Karpas-422 (cell line): ENCODE results near the gene NPM1. TPM values are rescaled to one million over a fixed set of nuclear protein-coding genes. Genes with fewer than 3 reads are reported as not detected.

Experiments
- DNase-seq: peaks from one replicate; pipeline ENCODE4 v3.0.0-alpha.2; 2015
- H2AFZ ChIP-seq: fragments of 200-600 bp; sonication (generic); 2 replicates; pipeline ENCODE4 v1.6.1; 2014; ENCODE audit warnings: antibody characterized with exemption, low read length, mixed read lengths
- H3K27ac ChIP-seq: fragments of 200-600 bp; sonication (generic); 2 replicates; pipeline ENCODE4 v1.5.1; 2014; ENCODE audit warnings: mild to moderate bottlenecking, low read length, moderate library complexity
- H3K27me3 ChIP-seq: fragments of 200-600 bp; sonication (generic); 2 replicates; pipeline ENCODE4 v1.6.1; 2014; ENCODE audit warnings: low read length, mixed read lengths
- H3K36me3 ChIP-seq: fragments of 200-600 bp; sonication (generic); 2 replicates; pipeline ENCODE4 v1.6.1; 2014; ENCODE audit warnings: low read length, mixed read lengths; ENCODE audit not compliant: insufficient read depth
- H3K4me1 ChIP-seq: fragments of 200-600 bp; sonication (generic); 2 replicates; pipeline ENCODE4 v1.6.1; 2014; ENCODE audit warnings: mild to moderate bottlenecking, low read length, mixed read lengths
- H3K4me2 ChIP-seq: fragments of 200-600 bp; sonication (generic); 2 replicates; pipeline ENCODE4 v1.6.1; 2014; ENCODE audit warnings: low read length, low read depth, mild to moderate bottlenecking; ENCODE audit not compliant: poor library complexity, severe bottlenecking
- H3K4me3 ChIP-seq: fragments of 200-600 bp; sonication (generic); 2 replicates; pipeline ENCODE4 v1.5.1; 2014; ENCODE audit warnings: mild to moderate bottlenecking, antibody characterized with exemption, low read length, mixed read lengths
- H3K79me2 ChIP-seq: fragments of 200-600 bp; sonication (generic); 2 replicates; pipeline ENCODE4 v1.6.1; 2014; ENCODE audit warnings: mild to moderate bottlenecking, low read length, mixed read lengths
- H3K9ac ChIP-seq: fragments of 200-600 bp; sonication (generic); 2 replicates; pipeline ENCODE4 v1.6.0; 2014; ENCODE audit warnings: low read length
- H3K9me2 ChIP-seq: fragments of 200-600 bp; sonication (generic), shearing (Covaris generic); replicated peaks from 2 replicates; pipeline ENCODE4 v1.6.0; 2014; ENCODE audit warnings: mild to moderate bottlenecking, low read length, moderate library complexity; ENCODE audit not compliant: insufficient read depth
- H3K9me3 ChIP-seq: fragments of 300-700, 200-600 bp; sonication (generic); 2 replicates; pipeline ENCODE4 v1.6.1; 2014; ENCODE audit warnings: low read length, mixed read lengths
- H4K20me1 ChIP-seq: fragments of 200-600 bp; sonication (generic); 2 replicates; pipeline ENCODE4 v1.6.1; 2014; ENCODE audit warnings: mild to moderate bottlenecking, antibody characterized with exemption, low read length, low read depth; ENCODE audit not compliant: insufficient read depth
- total RNA-seq: library from RNA; depleted of rRNA; stranded (reverse); fragments of >200 nt; shearing (Covaris generic); gene quantifications from 2 replicates; pipeline ENCODE4 v1.2.3, GENCODE V29; 2014; ENCODE audit warnings: low replicate concordance; rRNA removed

The NPM1 gene
- total RNA-seq: 1,235 and 1,970 TPM in 2 replicates

DNA sequence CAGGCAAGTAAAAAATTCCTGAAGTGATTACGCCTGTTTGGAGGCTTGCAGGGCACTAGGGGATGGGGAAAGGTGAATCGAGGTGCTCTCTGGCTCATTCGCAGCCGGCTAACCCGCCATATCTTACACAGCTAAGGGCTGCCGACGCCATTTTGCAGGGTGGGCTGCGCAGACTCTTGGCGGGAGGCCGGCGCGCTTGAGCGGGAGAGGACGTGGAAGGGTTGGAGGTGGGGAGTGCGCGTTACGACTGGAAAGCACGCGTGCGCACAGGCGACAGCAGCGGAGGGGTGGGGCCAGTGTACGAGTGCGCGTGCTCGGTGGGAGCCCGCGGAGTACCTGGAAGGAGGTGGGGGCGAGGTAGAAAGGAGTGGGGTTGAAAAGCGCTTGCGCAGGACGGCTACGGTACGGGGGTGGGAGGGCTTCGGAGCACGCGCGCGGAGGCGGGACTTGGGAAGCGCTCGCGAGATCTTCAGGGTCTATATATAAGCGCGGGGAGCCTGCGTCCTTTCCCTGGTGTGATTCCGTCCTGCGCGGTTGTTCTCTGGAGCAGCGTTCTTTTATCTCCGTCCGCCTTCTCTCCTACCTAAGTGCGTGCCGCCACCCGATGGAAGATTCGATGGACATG, at the start of gene NPM1:
Gene NPM1 (plus strand): TSS at position 505 of the 625 bp plus-strand sequence. CDS start 100 bp downstream, at position 605.
- H4K20me1 ChIP-seq: peaks cover 48% of the 10 kb centered on the region
- peaks cover 42% of the 10 kb centered on the region for H3K4me1 ChIP-seq
- peak within 1 kb of the TSS; percentile 96 for H2AFZ ChIP-seq
- peaks cover 45% of the 10 kb centered on the region for H3K36me3 ChIP-seq
- H3K9ac ChIP-seq: peak within 1 kb of the TSS; percentile 99
- H3K27ac ChIP-seq: peak within 1 kb of the TSS; percentile 80
- DNase-seq: peak; percentile 100
- no peaks in the 10 kb centered on the region for H3K9me2 ChIP-seq
- peak within 1 kb of the TSS; percentile 98 for H3K4me3 ChIP-seq
- H3K4me2 ChIP-seq: peak within 1 kb of the TSS; percentile 95
- H3K79me2 ChIP-seq: peaks cover 53% of the 10 kb centered on the region
- no peaks in the 10 kb centered on the region for H3K9me3 ChIP-seq
- no peaks in the 10 kb centered on the region for H3K27me3 ChIP-seq

GRCh38 chr5:171340042-171340441, 47.6 kb upstream of the NPM1 start:
- Histone ChIP-seq H3K9me2 (no peaks in the 10 kb centered on the region), H3K27me3 (no peaks in the 10 kb centered on the region), H3K36me3 (no peaks in the 10 kb centered on the region), H4K20me1 (no peaks in the 10 kb centered on the region), H3K9me3 (no peaks in the 10 kb centered on the region), H3K4me3 (no peak overlapping the region), H2AFZ (no peak overlapping the region), H3K27ac (no peak overlapping the region), H3K4me1 (no peaks in the 10 kb centered on the region), H3K79me2 (no peaks in the 10 kb centered on the region), H3K9ac (no peak overlapping the region), H3K4me2 (no peak overlapping the region)
- DNase-seq: no peak

GRCh38 chr5:171340491-171340890, 47.2 kb upstream of the NPM1 start:
- Histone ChIP-seq H3K36me3 (no peaks in the 10 kb centered on the region), H2AFZ (no peak overlapping the region), H3K9me3 (no peaks in the 10 kb centered on the region), H3K4me2 (no peak overlapping the region), H3K4me3 (no peak overlapping the region), H3K4me1 (no peaks in the 10 kb centered on the region), H3K79me2 (no peaks in the 10 kb centered on the region), H4K20me1 (no peaks in the 10 kb centered on the region), H3K9me2 (no peaks in the 10 kb centered on the region), H3K27ac (no peak overlapping the region), H3K9ac (no peak overlapping the region), H3K27me3 (no peaks in the 10 kb centered on the region)
- DNase-seq: no peak

GRCh38 chr5:171342362-171343111, 45.1 kb upstream of the NPM1 start:
- Histone ChIP-seq H3K9ac (no peak overlapping the region), H4K20me1 (no peaks in the 10 kb centered on the region), H3K4me3 (no peak overlapping the region), H3K36me3 (no peaks in the 10 kb centered on the region), H2AFZ (no peak overlapping the region), H3K9me2 (no peaks in the 10 kb centered on the region), H3K27me3 (no peaks in the 10 kb centered on the region), H3K4me2 (no peak overlapping the region), H3K79me2 (no peaks in the 10 kb centered on the region), H3K9me3 (no peaks in the 10 kb centered on the region), H3K27ac (no peak overlapping the region), H3K4me1 (no peaks in the 10 kb centered on the region)
- DNase-seq: peak; percentile 84

DNA sequence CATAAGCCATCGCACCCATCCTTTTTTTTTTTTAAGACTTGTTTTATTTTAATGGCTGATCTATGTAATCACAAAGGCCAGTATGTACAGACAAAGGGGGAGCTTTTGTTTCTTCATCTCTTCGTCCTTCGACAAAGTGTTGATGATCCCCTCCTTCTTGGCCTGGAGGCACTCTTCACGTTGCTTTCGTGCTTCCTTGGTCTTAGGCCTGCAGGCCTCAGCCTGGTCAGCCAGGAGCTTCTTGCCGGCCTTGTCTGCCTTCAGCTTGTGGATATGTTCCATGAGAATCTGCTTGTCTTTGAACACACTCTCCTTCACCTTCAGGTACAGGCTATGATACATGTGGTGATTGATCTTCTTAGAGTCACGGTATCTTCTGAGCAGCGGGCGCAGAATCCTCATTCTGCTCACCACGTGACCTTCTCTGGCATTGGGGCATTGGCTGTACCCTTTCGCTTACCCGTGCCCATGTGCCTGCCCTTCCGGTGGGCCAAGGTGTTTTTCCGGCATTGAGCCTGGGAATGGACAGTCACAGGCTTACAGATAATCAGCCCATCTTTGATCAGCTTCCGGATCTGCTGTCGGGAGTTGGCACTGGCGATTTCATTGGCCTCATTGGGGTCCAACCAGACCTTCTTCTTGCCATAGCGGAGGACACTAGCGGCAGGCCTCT, 42.6 kb upstream of the NPM1 start:
- DNase-seq: no peak
- no peak overlapping the region for H3K27ac ChIP-seq
- no peak overlapping the region for H3K9ac ChIP-seq
- H3K4me2 ChIP-seq: no peak overlapping the region
- no peaks in the 10 kb centered on the region for H3K9me2 ChIP-seq
- no peaks in the 10 kb centered on the region for H3K9me3 ChIP-seq
- H3K4me1 ChIP-seq: no peaks in the 10 kb centered on the region
- no peaks in the 10 kb centered on the region for H4K20me1 ChIP-seq
- no peaks in the 10 kb centered on the region for H3K36me3 ChIP-seq
- H2AFZ ChIP-seq: no peak overlapping the region
- no peaks in the 10 kb centered on the region for H3K27me3 ChIP-seq
- no peak overlapping the region for H3K4me3 ChIP-seq
- no peaks in the 10 kb centered on the region for H3K79me2 ChIP-seq

DNA sequence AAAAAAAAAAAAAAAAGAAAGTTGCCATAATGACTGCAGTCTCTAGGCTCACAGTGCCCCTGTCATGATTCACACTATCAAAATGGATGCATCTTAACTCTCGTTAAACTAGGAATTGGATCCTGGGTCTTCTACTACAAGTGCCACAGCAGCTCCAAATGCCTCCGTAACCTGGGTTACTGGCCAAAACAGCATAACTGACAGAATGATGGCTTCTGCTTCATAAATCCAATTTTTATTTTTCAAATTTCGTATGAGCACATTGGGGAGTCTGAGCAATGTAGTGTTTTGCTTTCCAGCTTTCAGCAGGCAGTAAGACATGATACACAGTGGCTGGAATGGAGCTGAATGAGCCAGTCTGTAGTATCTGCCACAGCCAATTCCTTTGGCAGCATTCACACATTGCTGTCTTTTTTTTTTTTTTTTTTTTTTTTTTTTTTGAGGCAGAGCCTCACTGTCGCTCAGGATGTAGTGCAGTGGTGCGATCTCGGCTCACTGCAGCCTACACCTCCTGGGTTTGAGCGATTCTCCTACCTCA, 36.0 kb upstream of the NPM1 start:
- Histone ChIP-seq H3K9ac (no peak overlapping the region), H3K4me2 (no peak overlapping the region), H3K9me3 (no peaks in the 10 kb centered on the region), H3K4me1 (no peaks in the 10 kb centered on the region), H3K4me3 (no peak overlapping the region), H3K79me2 (no peaks in the 10 kb centered on the region), H3K36me3 (no peaks in the 10 kb centered on the region), H2AFZ (no peak overlapping the region), H3K27ac (no peak overlapping the region), H3K27me3 (no peaks in the 10 kb centered on the region), H4K20me1 (no peaks in the 10 kb centered on the region), H3K9me2 (no peaks in the 10 kb centered on the region)
- DNase-seq: no peak

- H4K20me1 ChIP-seq: no peaks in the 10 kb centered on the region
- H3K79me2 ChIP-seq: no peaks in the 10 kb centered on the region
- no peak for DNase-seq
- no peaks in the 10 kb centered on the region for H3K9me3 ChIP-seq
- no peak overlapping the region for H3K4me2 ChIP-seq
- H3K36me3 ChIP-seq: no peaks in the 10 kb centered on the region
- H3K27me3 ChIP-seq: no peaks in the 10 kb centered on the region
- no peak overlapping the region for H3K27ac ChIP-seq
- H3K9me2 ChIP-seq: no peaks in the 10 kb centered on the region
- no peaks in the 10 kb centered on the region for H3K4me1 ChIP-seq
- H2AFZ ChIP-seq: no peak overlapping the region
- H3K4me3 ChIP-seq: no peak overlapping the region
- H3K9ac ChIP-seq: no peak overlapping the region
Observed at GRCh38 chr5:171355302-171355724, 32.3 kb upstream of the NPM1 start.

DNA sequence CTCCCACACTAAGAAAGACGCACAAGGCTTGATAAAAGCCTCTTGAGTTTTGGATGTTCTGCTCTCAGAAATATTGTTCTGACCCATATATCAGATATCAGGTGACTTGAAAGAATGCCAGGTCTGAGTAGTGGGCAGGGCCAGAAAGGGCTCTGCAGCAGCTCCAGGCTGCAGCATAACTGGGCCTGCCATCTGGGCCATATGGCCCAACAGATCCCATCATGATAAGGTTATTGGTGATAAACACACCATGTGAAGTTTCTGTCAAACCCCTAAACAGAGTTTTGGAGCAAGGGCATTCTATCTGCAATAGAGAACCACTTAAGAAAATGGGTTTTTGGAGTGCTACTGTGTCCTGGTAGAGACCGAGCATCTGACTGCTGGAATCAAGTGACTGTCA, 29.8 kb upstream of the NPM1 start:
- H3K4me1 ChIP-seq: no peaks in the 10 kb centered on the region
- no peak overlapping the region for H3K4me2 ChIP-seq
- H3K9ac ChIP-seq: no peak overlapping the region
- H2AFZ ChIP-seq: no peak overlapping the region
- no peak overlapping the region for H3K27ac ChIP-seq
- H3K79me2 ChIP-seq: no peaks in the 10 kb centered on the region
- H4K20me1 ChIP-seq: no peaks in the 10 kb centered on the region
- no peak for DNase-seq
- H3K9me3 ChIP-seq: no peaks in the 10 kb centered on the region
- no peak overlapping the region for H3K4me3 ChIP-seq
- no peaks in the 10 kb centered on the region for H3K27me3 ChIP-seq
- H3K36me3 ChIP-seq: no peaks in the 10 kb centered on the region
- H3K9me2 ChIP-seq: no peaks in the 10 kb centered on the region
